Smooth muscle cell (in vitro differentiated cells): ENCODE measurements around the gene METAP2. TPM values are rescaled to one million over a fixed set of nuclear protein-coding genes. Genes with fewer than 3 reads are reported as not detected.

Experiments used
- DNase-seq: peaks from one replicate; lab custom pipeline; 2025; ENCODE audit not compliant: unreplicated experiment; lab: John Stamatoyannopoulos, UW
- H2AFZ ChIP-seq: fragments of 200-600 bp; sonication (generic); 2 replicates; pipeline ENCODE4 v1.6.0; 2016; ENCODE audit warnings: antibody characterized with exemption, low read depth, mild to moderate bottlenecking
- H3F3A ChIP-seq: fragments of 200-600 bp; sonication (generic); 2 replicates; pipeline ENCODE4 v1.6.0; 2017; ENCODE audit warnings: antibody characterized with exemption, low read depth
- H3K27ac ChIP-seq: fragments of 200-600 bp; sonication (generic); 2 replicates; pipeline ENCODE4 v1.5.1; 2016; ENCODE audit warnings: low read depth, mild to moderate bottlenecking
- H3K27me3 ChIP-seq: fragments of 200-600 bp; sonication (generic); 2 replicates; pipeline ENCODE4 v1.6.1; 2016; ENCODE audit warnings: low read depth, mild to moderate bottlenecking
- H3K36me3 ChIP-seq: fragments of 200-600 bp; sonication (generic); 2 replicates; pipeline ENCODE4 v1.5.1; 2016; ENCODE audit warnings: low read depth
- H3K4me1 ChIP-seq: fragments of 200-600 bp; sonication (generic); 2 replicates; pipeline ENCODE4 v1.5.1; 2016; ENCODE audit warnings: low read depth
- H3K4me2 ChIP-seq: fragments of 200-600 bp; sonication (generic); 2 replicates; pipeline ENCODE4 v1.6.0; 2016; ENCODE audit warnings: mild to moderate bottlenecking
- H3K4me3 ChIP-seq: fragments of 200-600 bp; sonication (generic); 2 replicates; pipeline ENCODE4 v1.5.1; 2016; ENCODE audit warnings: mild to moderate bottlenecking
- H3K79me2 ChIP-seq: fragments of 200-600 bp; sonication (generic); 2 replicates; pipeline ENCODE4 v1.6.0; 2016; ENCODE audit warnings: low read depth, mild to moderate bottlenecking
- H3K9ac ChIP-seq: fragments of 200-600 bp; sonication (generic); 2 replicates; pipeline ENCODE4 v1.6.0; 2016; ENCODE audit warnings: low read depth
- H3K9me3 ChIP-seq: fragments of 200-600 bp; sonication (generic); replicated peaks from 2 replicates; pipeline ENCODE4 v1.5.1; 2016; ENCODE audit warnings: low read depth
- H4K20me1 ChIP-seq: fragments of 200-600 bp; sonication (generic); 2 replicates; pipeline ENCODE4 v1.6.0; 2016; ENCODE audit warnings: low read depth
- CTCF ChIP-seq: fragments of 200-600 bp; sonication (generic); IDR thresholded peaks from 2 replicates; pipeline ENCODE4 v1.5.1; 2017; ENCODE audit warnings: borderline replicate concordance, mild to moderate bottlenecking, antibody characterized with exemption; ENCODE audit not compliant: insufficient read depth, poor library complexity, severe bottlenecking
- WGBS: methylation state at CpG from one replicate; pipeline ENCODE4 v1.1.7; 2016; ENCODE audit warnings: low lambda C conversion rate; 5-methylcytosine and 5-hydroxymethylcytosine counted together
- polyA plus RNA-seq: library from polyadenylated mRNA; unstranded; fragments of >200 nt; fragmentation: Nextera tagmentation; extraction: Ambion mirVana; gene quantifications from 2 replicates; pipeline ENCODE4 v1.2.1, GENCODE V29; 2016
- small RNA-seq: library from RNA; depleted of rRNA; stranded (forward); fragments of <200 nt; gene quantifications from one replicate; pipeline ENCODE3, GENCODE V24; 2014
- total RNA-seq: library from RNA; depleted of rRNA; stranded (reverse); fragments of >200 nt; gene quantifications from 2 replicates; pipeline ENCODE4 v1.2.3, GENCODE V29; 2014

METAP2 gene
- total and polyA plus RNA-seq, 2 experiments from 2014 or later = 39.2 to 54.8 TPM

- WGBS = 91% methylated on average over 5 of the region's 5 CpGs
- no peak overlapping the region for H2AFZ ChIP-seq
- no peak overlapping the region for H3K9ac ChIP-seq
- no peak for TF ChIP-seq CTCF
- peaks cover 6% of the 10 kb centered on the region for H3K9me3 ChIP-seq
- DNase-seq = no peak
- peaks cover 56% of the 10 kb centered on the region for H3K27me3 ChIP-seq
- no peak overlapping the region for H3K4me2 ChIP-seq
- no peaks in the 10 kb centered on the region for H3K36me3 ChIP-seq
- no peaks in the 10 kb centered on the region for H4K20me1 ChIP-seq
- no peak overlapping the region for H3K27ac ChIP-seq
- peaks cover 17% of the 10 kb centered on the region for H3K4me1 ChIP-seq
- no peaks in the 10 kb centered on the region for H3F3A ChIP-seq
- H3K79me2 ChIP-seq = no peaks in the 10 kb centered on the region
- no peak overlapping the region for H3K4me3 ChIP-seq
Observed at GRCh38 chr12:95553197-95553943, 79.4 kb downstream of the METAP2 start.

GRCh38 chr12:95554532-95555071 lies 80.7 kb downstream of the METAP2 start:
- no peaks in the 10 kb centered on the region for H3K36me3 ChIP-seq
- no peak for DNase-seq
- H4K20me1 ChIP-seq = no peaks in the 10 kb centered on the region
- H2AFZ ChIP-seq = no peak overlapping the region
- no peak overlapping the region for H3K9ac ChIP-seq
- no peak overlapping the region for H3K27ac ChIP-seq
- H3K4me3 ChIP-seq = no peak overlapping the region
- peaks cover 17% of the 10 kb centered on the region for H3K4me1 ChIP-seq
- no peaks in the 10 kb centered on the region for H3K79me2 ChIP-seq
- no peaks in the 10 kb centered on the region for H3F3A ChIP-seq
- H3K9me3 ChIP-seq = no peaks in the 10 kb centered on the region
- 72% methylated on average over 4 of the region's 4 CpGs for WGBS
- H3K4me2 ChIP-seq = no peak overlapping the region
- TF ChIP-seq CTCF = no peak
- H3K27me3 ChIP-seq = peaks cover 43% of the 10 kb centered on the region

GRCh38 chr12:95557625-95558024 lies 83.7 kb downstream of the METAP2 start:
- Histone ChIP-seq H3K27ac (no peak overlapping the region), H2AFZ (no peak overlapping the region), H3K4me2 (no peak overlapping the region), H3K9me3 (no peaks in the 10 kb centered on the region), H3K27me3 (peaks cover 14% of the 10 kb centered on the region), H3K36me3 (no peaks in the 10 kb centered on the region), H3K79me2 (no peaks in the 10 kb centered on the region), H4K20me1 (no peaks in the 10 kb centered on the region), H3F3A (no peaks in the 10 kb centered on the region), H3K4me1 (no peaks in the 10 kb centered on the region), H3K9ac (no peak overlapping the region), H3K4me3 (no peak overlapping the region)
- 74% methylated on average over 1 of the region's 1 CpG for WGBS
- DNase-seq = no peak
- no peak for TF ChIP-seq CTCF

Small RNA genes within 50 kb of the gene (small RNA-seq; reads per million reads assigned to genes)
- gene RNU6-735P = not detected

Other genes starting within 250 kb of the METAP2 start
- not detected in 2 replicates for gene USP44, start 77.3 kb downstream of the METAP2 start, total RNA-seq
- 0.10 and 0.14 TPM in 2 replicates for gene USP44, start 77.3 kb downstream of the METAP2 start, polyA plus RNA-seq